Activated naive CD4-positive, alpha-beta T cell treated with anti-CD3 and anti-CD28 coated beads, Interleukin-2, amount 10 ng/mL, durations not matched to agents 7 days and 5 days (primary cell): ENCODE data around the gene CFAP58.

Experiments used
- CTCF ChIA-PET: fragments of 350-600 bp; sonication (Branson Sonifier 250); formaldehyde crosslinking; loops from one replicate; lab custom pipeline; 2021; ENCODE audit warnings: antibody characterized with exemption; lab: Charles Lee
- DNase-seq: peaks from one replicate; pipeline ENCODE4 v3.0.0-alpha.2; 2020
- H3K27ac Mint-ChIP-seq: one replicate; pipeline ENCODE4 v1.8.0; 2021; ENCODE audit warnings: mild to moderate bottlenecking, moderate library complexity, mixed read lengths
- H3K27me3 Mint-ChIP-seq: one replicate; pipeline ENCODE4 v1.8.0; 2021; ENCODE audit warnings: mild to moderate bottlenecking, mixed read lengths
- H3K36me3 Mint-ChIP-seq: one replicate; pipeline ENCODE4 v1.8.0; 2021; ENCODE audit warnings: mixed read lengths
- H3K4me1 Mint-ChIP-seq: one replicate; pipeline ENCODE4 v1.8.0; 2021; ENCODE audit warnings: mixed read lengths
- H3K4me3 Mint-ChIP-seq: one replicate; pipeline ENCODE4 v1.8.0; 2021; ENCODE audit warnings: mild to moderate bottlenecking, moderate library complexity, mixed read lengths
- H3K9me3 Mint-ChIP-seq: one replicate; pipeline ENCODE4 v1.8.0; 2021; ENCODE audit warnings: mixed read lengths

Gene CFAP58

GRCh38 chr10:104333728-104334373 is 19.8 kb upstream of the CFAP58 start:
- Mint-ChIP-seq H3K4me3 (no peak overlapping the region), H3K36me3 (peaks cover 36% of the 10 kb centered on the region), H3K27me3 (peaks cover 4% of the 10 kb centered on the region), H3K27ac (peak overlapping the region; percentile 62), H3K4me1 (peaks cover 76% of the 10 kb centered on the region), H3K9me3 (no peaks in the 10 kb centered on the region)
- CTCF ChIA-PET = interaction anchor here (1.5 to 7.3 kb wide), 4 partner anchors 9 to 42 kb away, joined by 3 to 52 read pairs (median 24); no protein-coding TSS in a partner anchor
- no peak for DNase-seq

DNA sequence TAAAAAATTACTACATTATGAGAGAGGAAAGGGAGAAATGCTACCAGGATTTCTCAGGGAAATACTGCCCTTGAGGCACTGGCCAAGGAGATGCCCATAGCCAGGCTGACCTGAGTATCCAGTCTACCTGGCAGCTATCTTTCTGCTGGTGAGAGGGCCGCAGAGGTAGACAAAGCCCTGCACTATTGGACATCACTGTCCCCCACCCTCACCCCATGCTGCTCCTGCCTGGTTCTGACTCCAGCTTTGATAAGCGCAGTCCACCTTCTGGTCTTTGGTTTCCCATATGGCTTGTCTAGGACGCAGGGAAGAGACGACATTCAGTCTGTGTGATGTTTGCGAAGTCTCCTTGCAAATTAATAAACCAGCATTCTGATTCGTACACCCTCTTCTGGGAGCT is 19.1 kb upstream of the CFAP58 start:
- Mint-ChIP-seq H3K4me3 (no peak overlapping the region), H3K27ac (peak overlapping the region; percentile 14), H3K27me3 (peaks cover 6% of the 10 kb centered on the region), H3K36me3 (peaks cover 36% of the 10 kb centered on the region), H3K9me3 (no peaks in the 10 kb centered on the region), H3K4me1 (peaks cover 76% of the 10 kb centered on the region)
- CTCF ChIA-PET = interaction anchor here (0.9 to 7.3 kb wide), 6 partner anchors 9 to 42 kb away, joined by 3 to 52 read pairs (median 7); partner anchors contain the start of gene CFAP58
- no peak for DNase-seq

- peak overlapping the region; percentile 38 for H3K27ac Mint-ChIP-seq
- CTCF ChIA-PET = interaction anchor here (0.9 to 7.3 kb wide), 6 partner anchors 10 to 43 kb away, joined by 3 to 52 read pairs (median 7); partner anchors contain the start of gene CFAP58
- no peaks in the 10 kb centered on the region for H3K9me3 Mint-ChIP-seq
- peaks cover 36% of the 10 kb centered on the region for H3K36me3 Mint-ChIP-seq
- no peak for DNase-seq
- H3K4me1 Mint-ChIP-seq = peaks cover 76% of the 10 kb centered on the region
- H3K4me3 Mint-ChIP-seq = peak overlapping the region; percentile 82
- peaks cover 12% of the 10 kb centered on the region for H3K27me3 Mint-ChIP-seq
These were observed 18.5 kb upstream of the CFAP58 start for GRCh38 chr10:104334965-104335650.

DNA sequence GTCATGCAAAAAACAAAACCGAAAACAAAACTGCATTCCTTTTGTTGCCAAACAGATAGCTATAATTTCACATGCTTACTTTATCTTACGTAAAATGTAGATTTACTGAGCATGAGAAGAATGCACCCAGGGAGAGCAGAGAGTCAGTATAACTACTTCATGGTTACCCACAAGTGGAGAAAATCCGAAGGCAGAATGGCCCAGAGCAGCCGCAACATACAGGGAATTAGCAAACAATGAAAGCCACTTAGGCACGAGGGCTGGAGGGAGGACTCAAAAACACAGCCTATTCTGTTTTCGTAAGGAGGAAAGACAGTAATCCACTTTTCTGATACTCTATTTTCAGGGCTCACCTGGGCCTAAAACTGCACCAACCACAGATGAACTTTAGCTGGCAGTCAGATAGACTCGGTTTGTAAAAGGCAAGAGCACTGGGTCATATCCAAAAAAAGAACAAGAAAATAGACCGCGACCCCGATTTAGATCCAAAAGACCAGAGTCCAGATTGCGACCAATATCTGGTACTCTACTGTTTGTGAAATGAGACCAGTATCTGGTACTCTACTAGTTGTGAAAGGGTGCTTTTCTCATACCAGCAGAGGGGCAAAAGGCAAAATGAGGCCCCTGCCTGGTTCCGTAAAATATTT is 16.7 kb upstream of the CFAP58 start:
- H3K9me3 Mint-ChIP-seq = no peaks in the 10 kb centered on the region
- CTCF ChIA-PET = interaction anchor here (0.7 to 7.3 kb wide), 9 partner anchors 8 to 62 kb away, joined by 3 to 52 read pairs (median 5); partner anchors contain the start of gene CFAP58
- H3K4me3 Mint-ChIP-seq = peak overlapping the region; percentile 82
- H3K4me1 Mint-ChIP-seq = peaks cover 61% of the 10 kb centered on the region
- peak overlapping the region; percentile 99 for H3K27ac Mint-ChIP-seq
- peaks cover 15% of the 10 kb centered on the region for H3K27me3 Mint-ChIP-seq
- no peak for DNase-seq
- peaks cover 26% of the 10 kb centered on the region for H3K36me3 Mint-ChIP-seq

GRCh38 chr10:104337521-104337984 is 16.1 kb upstream of the CFAP58 start:
- Mint-ChIP-seq H3K4me3 (peak overlapping the region; percentile 82), H3K27me3 (peaks cover 15% of the 10 kb centered on the region), H3K4me1 (peaks cover 56% of the 10 kb centered on the region), H3K36me3 (peaks cover 25% of the 10 kb centered on the region), H3K27ac (peak overlapping the region; percentile 99), H3K9me3 (no peaks in the 10 kb centered on the region)
- CTCF ChIA-PET = interaction anchor here (0.8 to 7.3 kb wide), 7 partner anchors 9 to 63 kb away, joined by 4 to 52 read pairs (median 9); partner anchors contain the start of gene CFAP58
- DNase-seq = peak; percentile 44

DNA sequence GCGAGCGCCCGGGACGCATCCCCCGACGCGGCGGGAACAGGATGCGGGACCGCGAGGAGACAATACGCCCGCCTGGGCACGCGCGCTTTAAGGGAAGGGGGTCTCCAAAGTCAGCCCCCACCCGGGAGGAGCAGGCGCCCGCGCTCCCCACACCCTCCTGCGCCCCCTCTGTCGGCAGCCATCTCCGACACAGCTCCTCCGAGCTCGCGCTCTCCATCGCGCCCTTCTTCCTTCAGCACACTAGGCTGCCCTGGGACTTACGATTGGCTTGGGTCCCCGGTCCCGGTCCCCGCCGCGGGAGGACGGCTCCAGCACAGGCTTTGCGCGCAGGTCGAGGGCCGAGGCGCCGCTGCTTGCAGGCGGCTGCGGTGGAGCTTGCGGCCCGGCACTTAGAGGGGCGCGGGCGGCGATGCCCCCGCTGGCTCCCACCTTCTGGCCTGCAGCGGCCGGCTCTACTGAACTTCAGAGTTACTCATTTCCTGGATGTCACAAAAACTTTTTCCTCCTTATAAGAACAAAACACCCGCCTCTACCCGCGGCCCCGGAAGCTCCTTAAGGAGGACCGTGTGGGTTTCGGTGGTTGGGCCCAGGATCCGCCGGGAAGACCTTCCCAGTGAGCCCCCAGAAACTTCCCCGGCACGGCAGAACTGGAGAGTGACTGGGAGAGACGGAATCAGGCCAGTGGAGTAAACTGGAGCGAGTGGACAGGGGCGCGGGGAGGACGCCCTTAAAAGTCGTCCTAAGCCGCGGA is 15.5 kb upstream of the CFAP58 start, which contains the start of gene ITPRIP:
Gene ITPRIP, minus strand, starts transcription at position 481 of the 751 bp plus-strand sequence. CDS start 22,414 bp downstream, outside the sequence.
- Mint-ChIP-seq H3K27me3 (peaks cover 15% of the 10 kb centered on the region), H3K4me3 (peak within 1 kb of the TSS; percentile 82), H3K9me3 (no peaks in the 10 kb centered on the region), H3K4me1 (peaks cover 50% of the 10 kb centered on the region), H3K36me3 (peaks cover 21% of the 10 kb centered on the region), H3K27ac (peak within 1 kb of the TSS; percentile 99)
- DNase-seq = peak; percentile 80
- CTCF ChIA-PET = interaction anchor here (0.8 to 7.3 kb wide), 10 partner anchors 9 to 64 kb away, joined by 3 to 52 read pairs (median 6); partner anchors contain the start of gene CFAP58

GRCh38 chr10:104339469-104340110 is 14.0 kb upstream of the CFAP58 start:
- DNase-seq = no peak
- no peaks in the 10 kb centered on the region for H3K9me3 Mint-ChIP-seq
- peaks cover 36% of the 10 kb centered on the region for H3K4me1 Mint-ChIP-seq
- peaks cover 17% of the 10 kb centered on the region for H3K36me3 Mint-ChIP-seq
- CTCF ChIA-PET = interaction anchor here (1.0 to 7.3 kb wide), 6 partner anchors 8 to 65 kb away, joined by 3 to 52 read pairs (median 14); no protein-coding TSS in a partner anchor
- peak overlapping the region; percentile 82 for H3K4me3 Mint-ChIP-seq
- peaks cover 15% of the 10 kb centered on the region for H3K27me3 Mint-ChIP-seq
- peak overlapping the region; percentile 99 for H3K27ac Mint-ChIP-seq

GRCh38 chr10:104340111-104340526 is 13.5 kb upstream of the CFAP58 start:
- DNase-seq = no peak
- peaks cover 12% of the 10 kb centered on the region for H3K36me3 Mint-ChIP-seq
- CTCF ChIA-PET = interaction anchor here (1.0 to 7.3 kb wide), 3 partner anchors 8 to 49 kb away, joined by 3 to 52 read pairs (median 7); no protein-coding TSS in a partner anchor
- H3K27me3 Mint-ChIP-seq = peaks cover 15% of the 10 kb centered on the region
- peaks cover 31% of the 10 kb centered on the region for H3K4me1 Mint-ChIP-seq
- peak overlapping the region; percentile 18 for H3K4me3 Mint-ChIP-seq
- H3K27ac Mint-ChIP-seq = no peak overlapping the region
- H3K9me3 Mint-ChIP-seq = peaks cover under 1% of the 10 kb centered on the region

DNA sequence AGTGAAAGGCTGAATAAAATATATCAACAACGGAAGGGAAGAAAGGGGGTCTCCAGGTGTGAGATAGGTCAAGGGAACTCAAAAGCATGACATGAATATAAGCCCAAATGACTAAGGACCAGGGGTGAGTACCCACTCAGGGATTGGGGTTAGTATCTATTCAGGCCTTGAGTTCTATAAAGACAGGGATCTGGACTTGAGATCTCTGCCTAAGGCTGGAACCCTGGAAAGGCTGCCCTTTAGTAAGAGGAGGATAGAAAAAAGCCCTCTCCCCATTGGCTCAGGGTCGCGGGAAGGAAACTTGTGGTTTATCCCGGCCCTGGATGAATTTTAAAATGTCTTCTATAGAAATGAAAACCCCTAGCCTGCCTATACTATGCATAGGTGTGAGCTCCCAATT is 13.0 kb upstream of the CFAP58 start:
- CTCF ChIA-PET = interaction anchor here (1.1 to 1.6 kb wide), 5 partner anchors 10 to 55 kb away, joined by 3 to 13 read pairs (median 4); no protein-coding TSS in a partner anchor
- Mint-ChIP-seq H3K36me3 (peaks cover 11% of the 10 kb centered on the region), H3K9me3 (peaks cover 5% of the 10 kb centered on the region), H3K4me3 (no peak overlapping the region), H3K27me3 (peaks cover 15% of the 10 kb centered on the region), H3K27ac (no peak overlapping the region), H3K4me1 (peaks cover 30% of the 10 kb centered on the region)
- DNase-seq = no peak

DNA sequence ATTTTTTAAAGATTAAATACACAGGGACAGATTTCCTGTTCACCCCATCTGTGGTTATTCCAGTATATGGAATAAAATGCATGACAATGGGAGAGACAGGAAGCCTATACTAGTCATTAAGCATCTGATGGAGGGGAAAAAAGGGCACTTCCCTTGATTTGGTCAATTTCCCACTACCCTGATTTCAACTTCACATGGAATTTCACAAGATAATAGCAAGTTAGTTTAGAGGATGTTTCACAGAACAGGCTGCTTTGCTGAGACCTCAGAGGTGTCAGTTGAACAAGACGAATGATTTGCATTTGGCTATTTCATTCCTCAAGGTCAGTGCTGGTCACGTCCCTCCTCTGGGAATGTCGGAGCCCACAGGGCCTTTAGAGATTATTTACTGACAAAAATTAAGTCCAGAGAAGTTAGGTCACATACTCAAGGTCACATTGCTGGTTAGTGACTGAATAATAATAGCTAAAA is 10.7 kb upstream of the CFAP58 start:
- H3K4me3 Mint-ChIP-seq = no peak overlapping the region
- H3K27me3 Mint-ChIP-seq = peaks cover 15% of the 10 kb centered on the region
- no peak for DNase-seq
- no peak overlapping the region for H3K27ac Mint-ChIP-seq
- CTCF ChIA-PET = interaction anchor here (0.5 to 1.0 kb wide), 4 partner anchors 37 to 69 kb away, joined by 3 to 4 read pairs (median 3); no protein-coding TSS in a partner anchor
- H3K4me1 Mint-ChIP-seq = peaks cover 38% of the 10 kb centered on the region
- peaks cover 8% of the 10 kb centered on the region for H3K9me3 Mint-ChIP-seq
- peaks cover 9% of the 10 kb centered on the region for H3K36me3 Mint-ChIP-seq

DNA sequence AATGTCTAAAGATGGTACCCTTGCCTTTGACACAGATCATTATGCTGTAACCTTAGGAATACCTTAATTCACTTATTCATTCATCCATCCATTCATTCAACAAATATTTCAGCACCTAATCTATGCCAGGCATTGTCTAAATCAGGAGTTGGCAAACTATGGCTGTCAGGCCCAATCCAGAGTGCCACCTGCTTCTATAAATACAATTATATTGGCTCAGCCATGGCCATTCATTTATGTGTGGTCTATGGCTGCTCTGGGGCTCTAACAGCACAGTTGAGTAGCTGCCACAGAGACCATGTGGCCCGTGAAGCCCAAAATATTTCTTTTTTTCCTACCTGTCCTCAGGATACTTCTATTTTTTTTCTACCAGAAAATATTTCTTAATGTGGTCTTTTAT is 9.4 kb upstream of the CFAP58 start:
- Mint-ChIP-seq H3K4me1 (peaks cover 30% of the 10 kb centered on the region), H3K9me3 (peaks cover 8% of the 10 kb centered on the region), H3K36me3 (peaks cover 9% of the 10 kb centered on the region), H3K27ac (no peak overlapping the region), H3K4me3 (no peak overlapping the region), H3K27me3 (peaks cover 11% of the 10 kb centered on the region)
- no peak for DNase-seq
- CTCF ChIA-PET = interaction anchor here (1.0 to 11.2 kb wide), 3 partner anchors 37 to 52 kb away, joined by 4 to 265 read pairs (median 257); no protein-coding TSS in a partner anchor

DNA sequence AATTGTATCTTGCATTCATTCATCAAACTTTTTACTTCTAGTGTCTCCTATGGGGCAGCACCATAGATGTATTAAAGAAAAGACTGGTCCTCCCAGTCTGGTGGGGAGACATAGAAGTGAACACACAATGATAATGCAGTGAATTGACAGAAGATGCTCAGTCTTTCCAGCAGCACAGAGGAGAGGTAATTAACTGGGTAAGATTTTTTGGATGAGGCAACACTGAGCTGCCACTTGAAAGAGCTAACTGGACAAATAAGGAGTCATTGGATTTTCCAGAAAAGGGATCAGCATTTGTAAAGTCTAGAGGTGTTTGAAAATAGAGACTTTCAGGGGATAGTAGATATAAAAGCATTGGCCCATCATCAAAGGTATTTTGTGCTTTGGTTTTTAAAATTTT is 8.1 kb upstream of the CFAP58 start:
- CTCF ChIA-PET = interaction anchor here (1.4 to 11.2 kb wide), 6 partner anchors 28 to 71 kb away, joined by 4 to 265 read pairs (median 12); no protein-coding TSS in a partner anchor
- Mint-ChIP-seq H3K27ac (no peak overlapping the region), H3K27me3 (no peaks in the 10 kb centered on the region), H3K4me1 (peaks cover 19% of the 10 kb centered on the region), H3K4me3 (no peak overlapping the region), H3K36me3 (peaks cover 9% of the 10 kb centered on the region), H3K9me3 (peaks cover 8% of the 10 kb centered on the region)
- DNase-seq = no peak
